GM23248 (cell line): ENCODE results near the gene GPX4.

Source experiments
- EZH2 ChIP-seq: fragments of 200-600 bp; sonication (generic); IDR thresholded peaks from 2 replicates; pipeline ENCODE4 v1.6.1; 2018; ENCODE audit warnings: antibody characterized with exemption, mild to moderate bottlenecking; ENCODE audit not compliant: insufficient read depth, poor library complexity, severe bottlenecking
- EZH2phosphoT487 ChIP-seq: fragments of 200-600 bp; sonication (generic); IDR thresholded peaks from 2 replicates; pipeline ENCODE4 v1.6.1; 2018; ENCODE audit warnings: antibody characterized with exemption, moderate library complexity, mild to moderate bottlenecking, low read depth; ENCODE audit not compliant: insufficient read depth

DNA sequence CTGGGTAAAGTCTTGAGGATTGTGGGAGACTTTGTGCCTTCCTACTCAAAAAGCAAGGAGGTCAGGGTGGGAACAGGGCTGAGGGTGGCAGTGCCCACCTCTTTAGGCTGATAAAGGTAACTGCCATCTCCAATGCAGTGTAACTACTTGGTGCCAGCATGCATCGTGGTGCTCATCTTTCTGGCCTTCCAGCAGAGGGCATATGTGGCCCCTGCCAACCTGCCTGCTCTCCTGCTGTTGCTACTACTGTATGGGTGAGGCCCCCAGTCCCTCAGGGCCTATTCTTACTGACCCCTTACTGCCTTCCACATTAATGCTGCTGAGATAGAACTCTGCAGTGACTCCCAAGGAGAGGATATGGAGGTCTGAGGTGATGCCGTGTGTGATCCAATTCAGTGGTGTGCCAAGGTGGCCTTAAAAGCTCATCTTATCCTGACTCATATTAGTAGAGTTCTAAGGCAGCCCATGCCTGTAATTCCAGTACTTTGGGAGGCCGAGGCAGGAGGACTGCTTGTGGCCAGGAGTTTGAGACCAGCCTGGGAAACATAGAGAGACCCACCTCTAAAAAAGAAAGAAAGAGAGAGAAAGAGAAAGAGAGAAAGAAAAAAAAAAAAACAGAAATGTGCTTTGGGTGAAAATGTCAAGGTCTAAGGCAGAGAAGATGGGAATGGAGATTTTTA is 46.5 kb upstream of the GPX4 start:
- TF ChIP-seq EZH2 (no peak), EZH2phosphoT487 (no peak)
